Endothelial cell of umbilical vein (primary cell): ENCODE measurements around the gene BPTF. TPM values are rescaled to one million over a fixed set of nuclear protein-coding genes. Genes with fewer than 3 reads are reported as not detected.

ENCODE experiments used
- BruUV-seq: library from RNA; stranded (reverse); fragments of 400-500 nt; replicated peaks from 2 replicates; lab custom pipeline; 2021; lab: Mats Ljungman, UMichigan
- CTCF ChIA-PET: fragments of 300-600, 350-600 bp; sonication (Branson Sonifier 250); formaldehyde crosslinking; loops from one replicate; lab custom pipeline; 2021; ENCODE audit warnings: antibody characterized with exemption, inconsistent platforms; lab: Charles Lee
- POLR2A ChIA-PET: fragments of 300-600, 350-600 bp; sonication (Branson Sonifier 250); formaldehyde crosslinking; loops from one replicate; lab custom pipeline; 2021; ENCODE audit warnings: antibody characterized with exemption, inconsistent platforms; lab: Charles Lee
- DNase-seq: peaks from one replicate; pipeline ENCODE4 v3.0.0-alpha.2; 2011; ENCODE audit warnings: low read depth, low spot score
- FAIRE-seq: peaks from 2 replicates; lab custom pipeline; 2011; peaks lifted over from hg19 to GRCh38; lab: Jason Lieb, UNC
- H2AFZ ChIP-seq: 2 replicates; pipeline ENCODE4 v1.6.0; 2012; ENCODE audit warnings: low read depth, low read length, control low read depth, inconsistent platforms
- H3K27ac ChIP-seq: 2 replicates; pipeline ENCODE4 v1.5.1; 2011; ENCODE audit warnings: low read depth, mild to moderate bottlenecking, control low read depth, low read length, moderate library complexity; ENCODE audit not compliant: insufficient read depth
- H3K27me3 ChIP-seq, 2 experiments: 2 replicates each; pipeline versions ENCODE4 v1.6.0 to v1.6.1; 2011; ENCODE audit warnings: low read length in 2 of 2, mixed read lengths in 1 of 2; ENCODE audit not compliant: control insufficient read depth in 2 of 2, insufficient read depth in 2 of 2
- H3K36me3 ChIP-seq, 2 experiments: 2 replicates in 1 of 2; 3 replicates in 1 of 2; pipeline ENCODE4 v1.5.1; 2011; ENCODE audit warnings: low read length in 2 of 2, mild to moderate bottlenecking in 1 of 2, moderate library complexity in 1 of 2; ENCODE audit not compliant: control insufficient read depth in 2 of 2, insufficient read depth in 2 of 2; ENCODE audit errors: extremely low read depth in 1 of 2
- H3K4me1 ChIP-seq: 3 replicates; pipeline ENCODE4 v1.5.1; 2011; ENCODE audit warnings: mild to moderate bottlenecking, low read length; ENCODE audit not compliant: control insufficient read depth, insufficient read depth; ENCODE audit errors: extremely low read depth
- H3K4me2 ChIP-seq: 2 replicates; pipeline ENCODE4 v1.6.1; 2011; ENCODE audit warnings: low read length, control low read depth, mixed read lengths; ENCODE audit not compliant: insufficient read depth
- H3K4me3 ChIP-seq, 3 experiments: fragments of 200-600 bp in 1 of 3; sonication (generic), shearing (Covaris generic) in 1 of 3; replicated peaks in 1 of 3; 2 replicates each; pipeline ENCODE4 v1.5.1; 2011 to 2016; ENCODE audit warnings: control low read depth in 3 of 3, low read length in 3 of 3, mild to moderate bottlenecking in 2 of 3, inconsistent platforms in 1 of 3, low read depth in 1 of 3, moderate library complexity in 1 of 3; ENCODE audit not compliant: insufficient read depth in 1 of 3
- H3K79me2 ChIP-seq: 2 replicates; pipeline ENCODE4 v1.6.0; 2012; ENCODE audit warnings: low read length, inconsistent platforms; ENCODE audit not compliant: control insufficient read depth, insufficient read depth
- H3K9ac ChIP-seq: replicated peaks from 2 replicates; pipeline ENCODE3; 2011; ENCODE audit warnings: low read length, control low read depth; ENCODE audit not compliant: insufficient read depth; ENCODE audit errors: extremely low read depth
- H3K9me1 ChIP-seq: replicated peaks from 3 replicates; pipeline ENCODE4 v1.6.0; 2011; ENCODE audit warnings: mild to moderate bottlenecking, low read length; ENCODE audit not compliant: control insufficient read depth, insufficient read depth; ENCODE audit errors: extremely low read depth
- H3K9me3 ChIP-seq: replicated peaks from 2 replicates; pipeline ENCODE4 v1.5.1; 2012; ENCODE audit warnings: low read length, inconsistent platforms; ENCODE audit not compliant: control insufficient read depth, insufficient read depth
- H4K20me1 ChIP-seq: replicated peaks from 2 replicates; pipeline ENCODE3; 2011; ENCODE audit warnings: mild to moderate bottlenecking, low read length; ENCODE audit not compliant: control insufficient read depth, insufficient read depth; ENCODE audit errors: extremely low read depth
- EZH2 ChIP-seq: IDR thresholded peaks from 2 replicates; pipeline ENCODE4 v1.6.1; 2012; ENCODE audit warnings: borderline replicate concordance, low read depth, mild to moderate bottlenecking, moderate library complexity, low read length, inconsistent platforms; ENCODE audit not compliant: severe bottlenecking
- FOS ChIP-seq: IDR thresholded peaks from 2 replicates; pipeline ENCODE4 v1.6.1; 2011; ENCODE audit warnings: mild to moderate bottlenecking, low read length, moderate library complexity, borderline replicate concordance; ENCODE audit not compliant: insufficient read depth
- JUN ChIP-seq: IDR thresholded peaks from 2 replicates; pipeline ENCODE4 v1.6.1; 2011; ENCODE audit warnings: borderline replicate concordance, low read depth; ENCODE audit not compliant: insufficient read length, insufficient read depth
- MAX ChIP-seq: IDR thresholded peaks from 2 replicates; pipeline ENCODE4 v1.6.1; 2011; ENCODE audit not compliant: insufficient read depth, insufficient read length
- MYC ChIP-seq: IDR thresholded peaks from one replicate; pipeline ENCODE4 v1.6.1; 2011; ENCODE audit warnings: mild to moderate bottlenecking, low read depth, low read length
- POLR2A ChIP-seq: IDR thresholded peaks from 2 replicates; pipeline ENCODE4 v1.6.1; 2012; ENCODE audit warnings: low read depth, mild to moderate bottlenecking, control low read depth, low read length
- POLR2AphosphoS5 ChIP-seq: IDR thresholded peaks from 2 replicates; pipeline ENCODE4 v1.6.1; 2012; ENCODE audit warnings: low read depth, mild to moderate bottlenecking, control low read depth, low read length, moderate library complexity; ENCODE audit not compliant: insufficient read depth
- dilution Hi-C: fragments of 300-500 bp; cut with MboI; formaldehyde crosslinking; loops from one replicate; pipeline ENCODE4 v1.15.0; 2019; ENCODE audit warnings: low sequenced_read_pairs; ENCODE audit not compliant: extremely low pct_ligation_motif_present
- intact Hi-C: fragments of 100-400 bp; cut with micrococcal nuclease; formaldehyde crosslinking; loops from one replicate; pipeline ENCODE4 v1.10.0; 2022
- polyA plus RNA-seq, 4 experiments: library from polyadenylated mRNA; depleted of rRNA in 3 of 4; stranded (reverse) in 3 of 4; unstranded in 1 of 4; fragments of >200 nt; gene quantifications; 2 replicates each; pipeline versions ENCODE4 v1.2.1 to v1.2.3, GENCODE V29; 2011 to 2012; ENCODE audit warnings: missing spikeins in 1 of 4
- total RNA-seq: library from RNA; stranded (reverse); gene quantifications from 2 replicates; pipeline ENCODE4 v1.2.3, GENCODE V29; 2021
- TF ChIP-seq, protein P1 (sequence below), 2 donors: IDR thresholded peaks; 1 replicate in 1 of 2; 2 replicates in 1 of 2; pipeline ENCODE4 v1.5.1; 2011; ENCODE audit warnings: low read length in 2 of 2, mild to moderate bottlenecking in 2 of 2, moderate library complexity in 2 of 2, control low read depth in 1 of 2, inconsistent platforms in 1 of 2, low read depth in 1 of 2; ENCODE audit not compliant: insufficient read depth in 1 of 2; ENCODE audit errors: extremely low read depth in 1 of 2

BPTF gene
- total and polyA plus RNA-seq, 2 donors (not counting 3 experiments of a cell fraction or from before 2014, with no cell fraction given), result 41.0 to 88.1 TPM

- Histone ChIP-seq H3K36me3 (no peaks in the 10 kb centered on the region), H3K4me1 (no peaks in the 10 kb centered on the region), H2AFZ (no peak overlapping the region), H3K9me3 (no peaks in the 10 kb centered on the region), H3K9ac (no peak overlapping the region), H3K27ac (no peak overlapping the region), H3K79me2 (no peaks in the 10 kb centered on the region), H3K9me1 (no peaks in the 10 kb centered on the region), H3K4me2 (no peak overlapping the region), H3K27me3 (no peaks in the 10 kb centered on the region), H3K4me3 (no peak overlapping the region), H4K20me1 (no peaks in the 10 kb centered on the region)
- no TSS peak for BruUV-seq
- ChIA-PET CTCF (interaction anchor here (1.0 kb wide), 1 partner anchor 20 kb away, joined by 3 read pairs; no protein-coding TSS in a partner anchor), POLR2A (no interaction called here)
- TF ChIP-seq MAX (no peak), POLR2AphosphoS5 (no peak), MYC (no peak), FOS (no peak), POLR2A (no peak)
- DNase-seq, result no peak
- no peak for FAIRE-seq
- dilution Hi-C loops, result no loop called here
- intact Hi-C loops, result no loop called here
These were observed 5.6 kb upstream of the BPTF start for GRCh38 chr17:67819722-67820121.

DNA sequence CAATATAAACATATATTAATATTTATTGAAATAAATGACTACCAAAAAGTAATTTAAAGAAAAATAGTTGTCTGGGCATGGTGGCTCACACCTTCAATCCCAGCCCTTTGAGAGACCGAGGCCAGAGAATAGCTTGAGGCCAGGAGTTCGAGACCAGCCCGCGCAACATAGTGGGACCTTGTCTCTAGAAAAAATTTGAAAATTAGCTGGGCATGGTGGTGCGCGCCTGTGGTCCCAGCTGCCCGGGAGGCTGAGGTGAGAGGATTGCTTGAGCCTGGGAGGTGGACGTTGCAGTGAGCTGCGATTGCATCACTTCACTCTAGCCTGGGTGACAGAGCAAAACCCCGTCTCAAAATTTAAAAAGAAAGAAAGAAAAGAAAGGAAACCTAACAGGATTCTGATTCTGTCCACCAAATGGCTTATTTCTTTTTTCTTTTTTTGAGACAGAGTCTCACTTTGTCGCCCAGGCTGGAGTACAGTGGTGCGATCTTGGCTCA, 3.4 kb upstream of the BPTF start:
- Histone ChIP-seq H4K20me1 (no peaks in the 10 kb centered on the region), H3K36me3 (no peaks in the 10 kb centered on the region), H3K9me1 (no peaks in the 10 kb centered on the region), H3K4me2 (no peak overlapping the region), H3K27ac (no peak overlapping the region), H3K9ac (no peak overlapping the region), H3K79me2 (peaks cover 6% of the 10 kb centered on the region), H3K4me1 (peaks cover under 1% of the 10 kb centered on the region), H3K27me3 (no peaks in the 10 kb centered on the region), H3K4me3 (no peak overlapping the region), H2AFZ (no peak overlapping the region), H3K9me3 (no peaks in the 10 kb centered on the region)
- DNase-seq (no peak), FAIRE-seq (no peak)
- no TSS peak for BruUV-seq
- dilution Hi-C loops (no loop called here), intact Hi-C loops (no loop called here)
- no peak for TF ChIP-seq JUN
- no peak for TF ChIP-seq POLR2AphosphoS5
- no peak for TF ChIP-seq MYC
- TF ChIP-seq POLR2A, result no peak
- no peak for TF ChIP-seq MAX
- no peak for TF ChIP-seq EZH2
- TF ChIP-seq, protein P1, sequence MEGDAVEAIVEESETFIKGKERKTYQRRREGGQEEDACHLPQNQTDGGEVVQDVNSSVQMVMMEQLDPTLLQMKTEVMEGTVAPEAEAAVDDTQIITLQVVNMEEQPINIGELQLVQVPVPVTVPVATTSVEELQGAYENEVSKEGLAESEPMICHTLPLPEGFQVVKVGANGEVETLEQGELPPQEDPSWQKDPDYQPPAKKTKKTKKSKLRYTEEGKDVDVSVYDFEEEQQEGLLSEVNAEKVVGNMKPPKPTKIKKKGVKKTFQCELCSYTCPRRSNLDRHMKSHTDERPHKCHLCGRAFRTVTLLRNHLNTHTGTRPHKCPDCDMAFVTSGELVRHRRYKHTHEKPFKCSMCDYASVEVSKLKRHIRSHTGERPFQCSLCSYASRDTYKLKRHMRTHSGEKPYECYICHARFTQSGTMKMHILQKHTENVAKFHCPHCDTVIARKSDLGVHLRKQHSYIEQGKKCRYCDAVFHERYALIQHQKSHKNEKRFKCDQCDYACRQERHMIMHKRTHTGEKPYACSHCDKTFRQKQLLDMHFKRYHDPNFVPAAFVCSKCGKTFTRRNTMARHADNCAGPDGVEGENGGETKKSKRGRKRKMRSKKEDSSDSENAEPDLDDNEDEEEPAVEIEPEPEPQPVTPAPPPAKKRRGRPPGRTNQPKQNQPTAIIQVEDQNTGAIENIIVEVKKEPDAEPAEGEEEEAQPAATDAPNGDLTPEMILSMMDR (IDR thresholded peaks at IDR 0.05; ENCODE audit: extremely low read depth in 1 of 2, insufficient read depth in 1 of 2, low read depth in 1 of 2, low read length in 2 of 2), result no peak
- TF ChIP-seq FOS, result no peak
- CTCF ChIA-PET, result interaction anchor here (1.1 kb wide), 1 partner anchor 21 kb away, joined by 3 read pairs; no protein-coding TSS in a partner anchor
- POLR2A ChIA-PET, result no interaction called here
